NCI-H510A treated with DMSO at 0.1 percent for 48 hours (cell line): Measurements from ENCODE around the gene NEBL.

Experiments
- DNase-seq: peaks from one replicate; lab custom pipeline; 2025; lab: John Stamatoyannopoulos, UW

Gene NEBL

DNA sequence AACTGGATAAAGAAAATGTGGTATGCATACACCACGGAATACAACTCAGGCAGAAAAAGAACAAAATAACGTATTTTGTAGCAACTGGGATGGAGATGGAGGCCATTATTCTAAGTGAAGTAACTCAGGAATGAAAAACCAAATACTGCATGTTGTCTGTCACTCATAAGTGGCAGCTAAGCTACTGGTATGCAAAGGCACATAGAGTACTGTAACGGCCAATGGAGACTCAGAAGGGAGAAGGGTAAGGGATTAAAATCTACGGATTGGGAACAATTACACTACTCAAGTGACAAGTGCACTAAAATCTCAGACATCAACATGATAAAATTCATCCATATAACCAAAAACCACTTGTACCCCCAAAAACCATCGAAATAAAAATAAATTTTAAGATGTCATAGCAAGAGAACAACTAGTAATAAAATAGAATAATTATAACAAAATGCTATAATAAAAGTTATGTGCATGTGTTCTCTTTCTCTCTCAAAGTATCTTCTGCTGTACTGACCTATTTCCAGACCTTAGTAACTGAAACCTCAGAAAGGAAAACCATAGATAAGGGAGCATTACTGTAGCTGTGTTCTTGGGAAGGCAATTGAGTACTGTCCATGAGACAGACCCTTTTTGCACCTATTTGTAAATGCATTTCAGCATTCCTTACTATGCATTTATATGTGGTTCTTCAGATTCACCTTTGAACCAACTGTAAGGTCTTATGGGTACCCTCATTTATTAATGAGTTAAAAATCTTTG, 6.7 kb upstream of the NEBL start:
- DNase-seq = no peak

DNA sequence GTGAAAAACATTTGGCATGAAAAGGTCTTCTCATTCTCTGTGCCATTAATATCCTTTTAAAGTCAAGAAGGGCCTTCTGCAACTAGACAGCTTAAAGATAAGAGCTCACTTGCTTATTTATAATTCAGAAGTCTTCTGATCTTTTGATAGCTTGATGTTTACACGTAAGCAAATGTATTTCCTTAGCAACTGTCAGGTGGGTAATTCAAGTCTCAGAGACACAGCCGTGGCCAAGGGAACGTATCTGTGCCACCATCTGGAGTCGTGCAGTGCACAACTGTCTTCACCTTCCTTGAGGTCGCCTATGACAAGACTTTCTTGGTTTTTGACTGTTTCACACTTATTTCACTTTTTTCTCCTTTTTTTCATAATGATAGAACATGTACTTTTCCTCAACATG, 4.0 kb upstream of the NEBL start:
- no peak for DNase-seq

DNA sequence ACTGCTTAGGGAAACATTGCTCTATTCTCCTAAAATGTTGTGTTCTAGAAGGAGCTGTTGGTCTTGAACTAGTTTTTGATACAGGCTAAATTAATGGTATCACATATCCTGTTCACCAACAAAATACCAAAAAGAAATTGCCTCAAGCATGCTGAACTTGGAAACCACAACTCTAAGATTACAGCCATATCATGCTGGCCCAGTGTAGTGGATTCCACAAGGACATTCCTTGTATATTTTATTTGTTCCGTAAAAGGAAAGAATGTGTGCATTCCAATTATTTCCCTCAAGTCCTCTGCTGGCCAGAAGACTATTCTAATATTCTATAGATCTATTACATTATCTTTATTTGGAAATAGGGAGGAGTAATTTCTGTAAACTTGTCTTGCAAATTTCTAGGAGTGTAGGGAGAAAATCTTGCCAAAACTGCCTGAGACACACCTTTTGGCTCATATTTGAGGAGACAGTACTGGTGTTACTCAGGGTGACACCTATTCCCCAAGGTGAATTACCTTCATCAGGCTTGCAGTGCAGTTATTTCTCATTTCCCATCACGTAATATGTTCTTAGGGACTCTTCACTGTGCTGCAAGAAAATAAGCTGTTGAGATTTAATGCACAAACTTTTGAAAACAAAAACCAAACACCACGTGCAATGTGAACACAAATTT, 1.9 kb upstream of the NEBL start:
- DNase-seq = no peak

GRCh38 chr10:20893297-20893696, 3.8 kb downstream of the NEBL start:
- no peak for DNase-seq

DNA sequence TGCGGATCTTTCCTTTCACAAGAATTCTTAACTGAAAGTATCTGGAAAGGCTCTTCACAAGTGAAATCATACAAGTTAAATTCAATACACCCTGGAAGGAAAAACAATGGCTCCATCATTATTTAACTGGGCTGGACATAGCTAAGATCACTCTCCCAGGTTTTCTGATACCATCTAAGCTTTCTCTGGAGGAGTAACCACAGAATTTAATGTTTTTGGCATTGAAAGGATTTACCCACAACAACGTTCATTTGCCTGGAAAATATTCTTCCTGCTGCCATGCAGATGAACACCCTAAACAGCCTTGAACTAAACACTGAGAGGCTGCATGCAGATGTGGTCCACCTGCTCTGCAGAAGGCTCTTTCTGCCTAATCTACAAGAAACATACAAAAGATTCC, 4.3 kb downstream of the NEBL start:
- DNase-seq = no peak

DNA sequence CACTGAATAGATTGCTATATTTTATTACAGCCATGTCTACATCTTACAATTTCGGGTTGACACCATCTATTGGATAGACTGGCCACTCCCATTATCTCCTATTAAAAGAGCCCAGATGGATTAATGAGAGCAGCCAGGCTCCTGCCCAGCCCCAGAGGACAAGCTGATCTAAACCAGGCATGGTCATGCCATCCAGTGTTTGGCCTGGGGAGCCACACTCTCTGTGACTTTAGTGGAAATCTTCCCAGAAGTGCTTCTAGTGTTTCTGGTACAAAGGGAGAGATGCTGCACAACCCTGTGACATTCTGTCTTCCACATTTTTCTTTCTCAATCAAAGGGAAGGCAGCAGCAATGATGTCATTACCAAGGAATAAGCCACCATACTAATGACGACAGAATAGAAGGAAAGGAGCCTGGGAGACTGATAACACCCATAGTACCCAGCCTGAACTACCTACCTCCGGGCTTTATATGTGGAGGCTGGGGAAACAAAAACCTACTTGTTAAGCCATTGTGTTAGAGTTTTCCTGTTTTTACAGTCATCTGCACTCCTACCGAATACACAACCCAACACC, 5.0 kb downstream of the NEBL start:
- DNase-seq = no peak

- no peak for DNase-seq
Measured at GRCh38 chr10:20891338-20891714, 5.8 kb downstream of the NEBL start.

DNA sequence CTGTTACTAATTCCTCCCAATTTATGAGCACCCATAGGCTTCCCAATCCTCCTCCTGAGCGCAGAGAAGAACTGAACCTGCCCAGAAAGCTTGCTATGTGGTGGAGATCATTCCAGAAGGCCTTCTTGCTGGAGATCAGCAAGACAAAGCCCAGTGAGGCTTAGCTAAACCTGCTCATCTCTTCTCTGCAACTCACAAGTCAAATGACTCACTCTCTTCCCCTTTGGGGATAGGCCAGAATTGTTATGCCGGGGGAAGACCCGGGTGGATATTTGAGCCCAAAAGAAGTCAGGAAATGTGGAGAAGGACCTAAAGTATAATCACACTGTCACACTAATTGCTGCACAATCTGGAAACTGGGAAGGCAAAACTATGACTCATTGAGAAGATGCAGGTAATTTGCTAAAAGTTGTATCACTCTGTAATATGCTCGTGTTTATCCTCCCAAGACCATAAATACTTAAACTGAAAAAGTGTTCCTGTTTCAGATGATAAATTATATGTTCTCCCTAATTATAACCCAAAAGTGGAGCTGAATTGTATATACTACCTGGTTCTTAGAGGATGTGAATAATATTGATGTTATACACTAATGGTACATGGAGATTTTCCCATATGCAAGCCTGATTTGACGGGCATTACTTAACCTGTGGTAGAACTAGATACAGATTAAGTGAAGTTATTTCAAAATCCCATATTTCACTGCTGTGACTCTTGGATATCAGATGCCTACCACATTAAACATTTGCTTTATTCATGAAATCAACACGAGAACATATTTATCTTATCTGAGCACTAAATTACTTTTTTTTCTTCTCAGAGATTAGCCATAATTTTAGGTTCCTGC, 6.4 kb downstream of the NEBL start:
- no peak for DNase-seq

GRCh38 chr10:20890009-20890408, 7.1 kb downstream of the NEBL start:
- DNase-seq = peak; percentile 39

- no peak for DNase-seq
Measured at GRCh38 chr10:20888620-20889330, 8.3 kb downstream of the NEBL start.

DNA sequence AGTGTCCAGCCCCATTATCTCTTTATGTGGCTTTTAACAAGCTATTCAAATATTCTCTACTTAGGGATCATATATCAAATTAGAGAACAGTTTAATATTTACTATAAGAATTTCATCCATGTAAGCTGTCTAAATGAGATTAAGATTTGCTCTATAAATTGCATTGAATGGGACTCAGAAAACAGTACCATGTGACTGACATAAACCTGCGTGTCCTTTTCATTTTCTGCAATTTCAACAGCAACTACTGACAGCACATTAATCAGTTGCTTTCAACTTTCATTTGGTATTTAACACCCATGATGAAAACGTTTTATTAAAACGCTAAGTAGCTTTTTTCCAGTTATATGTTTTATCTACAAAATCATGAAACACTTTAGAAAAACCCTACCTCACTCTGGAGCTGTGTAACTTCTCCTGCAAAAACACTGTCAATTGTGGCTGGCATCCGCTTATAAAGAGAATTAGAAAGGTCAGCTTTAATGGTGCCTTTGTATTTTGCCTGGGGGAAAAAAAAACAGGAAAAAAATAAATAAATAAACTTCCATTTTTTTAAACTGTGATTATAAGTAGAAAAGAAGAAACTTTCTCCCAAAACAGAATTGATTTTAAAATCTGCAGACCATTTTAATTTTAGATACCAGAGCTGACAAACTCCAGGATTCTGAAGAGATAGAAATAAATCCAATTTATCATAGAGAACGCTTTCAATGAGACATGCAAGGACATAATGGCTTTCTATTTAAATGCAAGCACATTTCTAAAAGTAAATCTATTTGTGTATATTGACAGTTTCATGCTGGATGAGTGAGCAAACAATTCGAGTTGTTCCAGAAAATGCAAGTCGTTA, 9.2 kb downstream of the NEBL start:
- DNase-seq = no peak

DNA sequence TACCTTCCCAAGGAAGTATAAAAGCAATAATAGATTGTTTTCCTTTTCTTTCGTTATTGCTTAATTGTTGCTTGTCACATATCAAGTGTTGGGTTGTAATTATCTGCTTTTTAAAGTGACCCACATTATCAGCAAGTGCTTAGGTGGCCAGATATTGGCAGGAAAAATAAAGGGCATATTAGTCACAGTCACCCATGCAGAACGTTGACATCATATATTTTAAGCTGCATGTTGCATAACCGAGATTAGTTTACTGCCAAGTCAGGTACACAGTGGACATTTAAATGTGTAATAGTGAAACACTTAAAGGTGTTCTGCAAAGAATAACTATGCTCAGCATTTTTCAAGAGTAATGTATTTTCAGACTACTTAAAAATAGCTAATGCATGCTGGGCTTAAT, 11.4 kb downstream of the NEBL start:
- peak; percentile 16 for DNase-seq

- no peak for DNase-seq
Measured at GRCh38 chr10:20883552-20883951, 13.6 kb downstream of the NEBL start.

DNA sequence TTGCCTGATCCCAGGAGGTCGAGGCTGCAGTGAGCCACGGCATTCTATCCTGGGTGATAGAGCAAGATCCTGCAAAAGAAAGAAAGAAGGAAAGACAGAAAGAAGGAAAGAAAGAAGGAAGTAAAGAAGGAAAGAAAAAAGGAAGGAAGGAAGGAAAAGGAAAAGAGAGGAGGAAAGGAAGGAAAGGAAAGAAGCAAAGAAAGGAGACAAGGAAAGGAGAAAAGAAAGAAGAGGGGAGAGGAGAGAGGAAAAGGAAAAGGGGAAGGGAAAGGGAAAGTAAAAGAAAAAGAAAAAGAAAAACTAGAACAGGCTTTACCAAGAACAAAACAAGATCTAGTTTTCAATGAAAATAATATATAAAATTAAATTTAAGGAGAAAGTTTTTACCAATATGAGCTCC, 15.0 kb downstream of the NEBL start:
- DNase-seq = no peak

DNA sequence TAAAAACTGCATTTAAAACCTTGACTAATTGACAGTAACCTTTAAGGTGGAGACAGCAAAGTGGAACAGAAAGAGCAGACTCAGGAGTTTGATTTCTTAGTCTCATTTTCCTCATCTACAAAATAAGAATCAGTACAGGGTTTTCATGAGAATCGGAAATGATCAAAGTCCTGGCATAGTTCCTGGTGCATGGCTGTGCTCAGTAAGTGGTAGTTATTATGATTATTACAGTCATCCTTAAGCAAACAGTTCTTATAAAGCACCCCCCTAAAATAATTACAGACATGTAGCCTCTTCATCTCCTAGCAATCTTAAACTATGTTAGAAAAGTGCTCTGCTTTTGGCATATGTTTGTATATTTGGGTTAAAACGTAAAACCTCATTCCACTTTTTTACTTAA, 18.0 kb downstream of the NEBL start:
- DNase-seq = no peak

DNA sequence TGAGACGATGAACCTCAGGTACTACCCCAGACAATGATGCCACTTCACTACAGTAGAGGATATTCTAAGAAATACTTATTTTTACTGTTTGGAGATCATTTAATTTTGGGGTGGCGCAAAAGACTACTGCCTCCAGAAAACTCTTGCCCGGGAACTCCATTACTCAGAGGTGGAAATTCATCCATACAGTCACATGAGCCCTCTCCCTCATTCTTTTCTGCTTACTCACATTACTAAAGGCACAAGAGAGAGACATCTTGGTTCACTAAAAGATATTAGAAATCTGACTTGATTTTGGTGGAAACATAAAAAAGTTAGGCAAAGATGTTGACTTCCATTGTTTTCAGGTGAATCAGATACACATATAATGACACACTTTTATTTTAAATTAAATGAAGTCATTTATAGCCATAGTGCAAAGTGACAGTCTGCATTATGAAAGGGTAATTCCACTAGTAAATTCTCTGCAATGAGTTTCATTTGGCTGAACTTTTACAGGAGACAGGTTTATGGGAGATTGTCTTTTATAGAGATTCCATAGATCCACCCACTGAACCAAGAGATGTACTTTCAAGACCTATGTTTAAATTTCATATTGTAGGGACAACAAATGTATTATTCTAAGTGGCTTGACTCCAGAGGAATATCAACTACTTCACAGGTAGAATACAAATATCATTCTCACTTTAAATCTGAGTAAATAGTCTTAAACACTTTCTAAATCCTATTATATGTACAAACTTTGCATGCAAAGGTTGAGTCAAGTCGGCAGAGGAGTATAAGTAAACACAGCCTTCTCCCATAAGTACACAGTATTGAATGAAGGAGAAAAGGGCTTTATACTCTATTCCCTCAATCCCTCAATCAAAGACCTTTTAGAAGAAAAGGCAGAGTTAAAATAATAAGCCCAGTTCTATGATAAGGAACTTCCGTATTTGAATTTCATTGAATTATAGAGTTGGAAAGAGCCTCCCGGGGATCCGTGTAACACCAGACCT, 18.8 kb downstream of the NEBL start:
- no peak for DNase-seq

DNA sequence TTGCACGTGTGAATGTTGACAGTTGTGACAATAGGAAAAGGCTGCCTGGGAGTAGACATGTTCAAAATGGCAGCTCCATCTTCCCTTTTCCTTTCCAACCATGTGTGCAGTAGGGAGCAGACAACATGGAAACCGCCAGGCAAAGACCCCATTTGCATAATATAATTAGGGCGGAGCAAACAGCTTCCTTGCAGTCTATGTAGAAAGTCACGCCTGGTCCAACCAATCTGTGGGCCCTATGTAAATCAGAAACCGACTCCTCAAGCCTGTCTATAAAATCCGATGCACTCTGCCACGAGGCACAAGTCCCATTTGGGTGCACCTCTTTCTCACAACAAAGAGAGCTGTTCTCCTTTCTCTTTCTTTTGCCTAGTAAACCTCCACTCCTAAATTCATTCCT, 19.6 kb downstream of the NEBL start:
- no peak for DNase-seq

GRCh38 chr10:20874261-20874660, 22.9 kb downstream of the NEBL start:
- DNase-seq = no peak

GRCh38 chr10:20871970-20872369, 25.1 kb downstream of the NEBL start:
- peak; percentile 24 for DNase-seq

- DNase-seq = no peak
Measured at GRCh38 chr10:20870834-20871233, 26.3 kb downstream of the NEBL start.
